Measurements from ENCODE around the gene STOX2. TPM values are rescaled to one million over a fixed set of nuclear protein-coding genes. Genes with fewer than 3 reads are reported as not detected.

STOX2 gene
- total and polyA plus RNA-seq, 2 of the 8 experiments (the other 6 are each of a cell fraction or from before 2014, with no cell fraction given) = 5.5 to 20.0 TPM

DNA sequence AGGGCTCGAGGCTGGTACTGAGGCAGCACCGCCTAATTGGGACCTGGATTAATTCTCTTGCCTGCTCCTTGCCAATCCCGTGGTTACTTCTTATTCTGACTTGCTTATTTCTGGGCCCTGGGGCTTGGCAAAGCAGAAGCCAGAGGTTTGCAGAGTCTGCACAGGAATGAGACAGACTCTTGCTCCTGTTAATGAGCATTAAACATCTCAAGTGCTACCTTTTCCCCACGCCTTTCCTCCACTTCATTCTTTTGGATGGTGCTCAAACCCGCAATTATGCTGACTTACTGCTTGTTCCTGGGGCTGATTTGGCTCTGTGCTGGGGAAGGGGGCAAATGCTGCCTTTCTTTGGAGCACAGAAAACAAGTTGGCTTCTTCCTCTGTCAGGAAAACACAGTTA lies 16.5 kb upstream of the STOX2 start (continued):
- TF ChIP-seq, protein P1, sequence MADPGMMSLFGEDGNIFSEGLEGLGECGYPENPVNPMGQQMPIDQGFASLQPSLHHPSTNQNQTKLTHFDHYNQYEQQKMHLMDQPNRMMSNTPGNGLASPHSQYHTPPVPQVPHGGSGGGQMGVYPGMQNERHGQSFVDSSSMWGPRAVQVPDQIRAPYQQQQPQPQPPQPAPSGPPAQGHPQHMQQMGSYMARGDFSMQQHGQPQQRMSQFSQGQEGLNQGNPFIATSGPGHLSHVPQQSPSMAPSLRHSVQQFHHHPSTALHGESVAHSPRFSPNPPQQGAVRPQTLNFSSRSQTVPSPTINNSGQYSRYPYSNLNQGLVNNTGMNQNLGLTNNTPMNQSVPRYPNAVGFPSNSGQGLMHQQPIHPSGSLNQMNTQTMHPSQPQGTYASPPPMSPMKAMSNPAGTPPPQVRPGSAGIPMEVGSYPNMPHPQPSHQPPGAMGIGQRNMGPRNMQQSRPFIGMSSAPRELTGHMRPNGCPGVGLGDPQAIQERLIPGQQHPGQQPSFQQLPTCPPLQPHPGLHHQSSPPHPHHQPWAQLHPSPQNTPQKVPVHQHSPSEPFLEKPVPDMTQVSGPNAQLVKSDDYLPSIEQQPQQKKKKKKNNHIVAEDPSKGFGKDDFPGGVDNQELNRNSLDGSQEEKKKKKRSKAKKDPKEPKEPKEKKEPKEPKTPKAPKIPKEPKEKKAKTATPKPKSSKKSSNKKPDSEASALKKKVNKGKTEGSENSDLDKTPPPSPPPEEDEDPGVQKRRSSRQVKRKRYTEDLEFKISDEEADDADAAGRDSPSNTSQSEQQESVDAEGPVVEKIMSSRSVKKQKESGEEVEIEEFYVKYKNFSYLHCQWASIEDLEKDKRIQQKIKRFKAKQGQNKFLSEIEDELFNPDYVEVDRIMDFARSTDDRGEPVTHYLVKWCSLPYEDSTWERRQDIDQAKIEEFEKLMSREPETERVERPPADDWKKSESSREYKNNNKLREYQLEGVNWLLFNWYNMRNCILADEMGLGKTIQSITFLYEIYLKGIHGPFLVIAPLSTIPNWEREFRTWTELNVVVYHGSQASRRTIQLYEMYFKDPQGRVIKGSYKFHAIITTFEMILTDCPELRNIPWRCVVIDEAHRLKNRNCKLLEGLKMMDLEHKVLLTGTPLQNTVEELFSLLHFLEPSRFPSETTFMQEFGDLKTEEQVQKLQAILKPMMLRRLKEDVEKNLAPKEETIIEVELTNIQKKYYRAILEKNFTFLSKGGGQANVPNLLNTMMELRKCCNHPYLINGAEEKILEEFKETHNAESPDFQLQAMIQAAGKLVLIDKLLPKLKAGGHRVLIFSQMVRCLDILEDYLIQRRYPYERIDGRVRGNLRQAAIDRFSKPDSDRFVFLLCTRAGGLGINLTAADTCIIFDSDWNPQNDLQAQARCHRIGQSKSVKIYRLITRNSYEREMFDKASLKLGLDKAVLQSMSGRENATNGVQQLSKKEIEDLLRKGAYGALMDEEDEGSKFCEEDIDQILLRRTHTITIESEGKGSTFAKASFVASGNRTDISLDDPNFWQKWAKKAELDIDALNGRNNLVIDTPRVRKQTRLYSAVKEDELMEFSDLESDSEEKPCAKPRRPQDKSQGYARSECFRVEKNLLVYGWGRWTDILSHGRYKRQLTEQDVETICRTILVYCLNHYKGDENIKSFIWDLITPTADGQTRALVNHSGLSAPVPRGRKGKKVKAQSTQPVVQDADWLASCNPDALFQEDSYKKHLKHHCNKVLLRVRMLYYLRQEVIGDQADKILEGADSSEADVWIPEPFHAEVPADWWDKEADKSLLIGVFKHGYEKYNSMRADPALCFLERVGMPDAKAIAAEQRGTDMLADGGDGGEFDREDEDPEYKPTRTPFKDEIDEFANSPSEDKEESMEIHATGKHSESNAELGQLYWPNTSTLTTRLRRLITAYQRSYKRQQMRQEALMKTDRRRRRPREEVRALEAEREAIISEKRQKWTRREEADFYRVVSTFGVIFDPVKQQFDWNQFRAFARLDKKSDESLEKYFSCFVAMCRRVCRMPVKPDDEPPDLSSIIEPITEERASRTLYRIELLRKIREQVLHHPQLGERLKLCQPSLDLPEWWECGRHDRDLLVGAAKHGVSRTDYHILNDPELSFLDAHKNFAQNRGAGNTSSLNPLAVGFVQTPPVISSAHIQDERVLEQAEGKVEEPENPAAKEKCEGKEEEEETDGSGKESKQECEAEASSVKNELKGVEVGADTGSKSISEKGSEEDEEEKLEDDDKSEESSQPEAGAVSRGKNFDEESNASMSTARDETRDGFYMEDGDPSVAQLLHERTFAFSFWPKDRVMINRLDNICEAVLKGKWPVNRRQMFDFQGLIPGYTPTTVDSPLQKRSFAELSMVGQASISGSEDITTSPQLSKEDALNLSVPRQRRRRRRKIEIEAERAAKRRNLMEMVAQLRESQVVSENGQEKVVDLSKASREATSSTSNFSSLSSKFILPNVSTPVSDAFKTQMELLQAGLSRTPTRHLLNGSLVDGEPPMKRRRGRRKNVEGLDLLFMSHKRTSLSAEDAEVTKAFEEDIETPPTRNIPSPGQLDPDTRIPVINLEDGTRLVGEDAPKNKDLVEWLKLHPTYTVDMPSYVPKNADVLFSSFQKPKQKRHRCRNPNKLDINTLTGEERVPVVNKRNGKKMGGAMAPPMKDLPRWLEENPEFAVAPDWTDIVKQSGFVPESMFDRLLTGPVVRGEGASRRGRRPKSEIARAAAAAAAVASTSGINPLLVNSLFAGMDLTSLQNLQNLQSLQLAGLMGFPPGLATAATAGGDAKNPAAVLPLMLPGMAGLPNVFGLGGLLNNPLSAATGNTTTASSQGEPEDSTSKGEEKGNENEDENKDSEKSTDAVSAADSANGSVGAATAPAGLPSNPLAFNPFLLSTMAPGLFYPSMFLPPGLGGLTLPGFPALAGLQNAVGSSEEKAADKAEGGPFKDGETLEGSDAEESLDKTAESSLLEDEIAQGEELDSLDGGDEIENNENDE (IDR thresholded peaks at IDR 0.05; ENCODE audit: insufficient replicate concordance, low read length) = no peak
- TF ChIP-seq POLR2A (IDR thresholded peaks at IDR 0.05; ENCODE audit: control extremely low read depth in 1 of 2, low read depth in 2 of 2, low read length in 2 of 2) = no peak
- TF ChIP-seq RXRA (IDR thresholded peaks at IDR 0.05; ENCODE audit: insufficient read depth, low read depth, low read length) = no peak
- no peak for TF ChIP-seq FOSL1 (IDR thresholded peaks at IDR 0.05; ENCODE audit: insufficient read depth, low read depth, low read length)
- no peak for TF ChIP-seq CTBP2 (IDR thresholded peaks at IDR 0.05; ENCODE audit: borderline replicate concordance, insufficient read depth, insufficient read length, low read length)
- no peak for TF ChIP-seq POU5F1 (IDR thresholded peaks at IDR 0.05; ENCODE audit: low read depth, low read length)
- no peak for TF ChIP-seq TAF1 (IDR thresholded peaks at IDR 0.05; ENCODE audit: low read depth, low read length)
- no peak for TF ChIP-seq RAD21 (IDR thresholded peaks at IDR 0.05 in 1 of 2, conservative IDR thresholded peaks at IDR 0.05 in 1 of 2; ENCODE audit: low read depth in 2 of 2, low read length in 2 of 2)
